ENCODE data around the gene SRD5A1.

The SRD5A1 gene

DNA sequence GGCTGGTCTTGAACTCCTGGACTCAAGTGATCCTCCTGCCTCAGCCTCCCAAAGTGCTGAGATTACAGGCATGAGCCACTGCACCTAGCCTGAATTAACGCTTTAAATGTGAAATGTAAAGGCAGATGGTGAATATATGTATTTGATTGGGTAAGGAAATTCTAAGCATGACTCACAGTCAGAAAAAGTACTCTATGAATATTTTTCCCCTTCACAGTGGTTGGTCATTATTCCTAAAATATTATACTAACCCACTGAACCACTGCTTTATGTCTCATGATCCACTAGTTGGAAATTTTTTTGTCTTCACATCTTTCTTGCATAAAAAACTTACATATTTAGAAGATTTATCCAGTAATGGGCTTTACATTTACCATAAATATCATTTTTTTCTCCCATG lies 65.5 kb downstream of the SRD5A1 start:
- TF ChIP-seq, protein P1, sequence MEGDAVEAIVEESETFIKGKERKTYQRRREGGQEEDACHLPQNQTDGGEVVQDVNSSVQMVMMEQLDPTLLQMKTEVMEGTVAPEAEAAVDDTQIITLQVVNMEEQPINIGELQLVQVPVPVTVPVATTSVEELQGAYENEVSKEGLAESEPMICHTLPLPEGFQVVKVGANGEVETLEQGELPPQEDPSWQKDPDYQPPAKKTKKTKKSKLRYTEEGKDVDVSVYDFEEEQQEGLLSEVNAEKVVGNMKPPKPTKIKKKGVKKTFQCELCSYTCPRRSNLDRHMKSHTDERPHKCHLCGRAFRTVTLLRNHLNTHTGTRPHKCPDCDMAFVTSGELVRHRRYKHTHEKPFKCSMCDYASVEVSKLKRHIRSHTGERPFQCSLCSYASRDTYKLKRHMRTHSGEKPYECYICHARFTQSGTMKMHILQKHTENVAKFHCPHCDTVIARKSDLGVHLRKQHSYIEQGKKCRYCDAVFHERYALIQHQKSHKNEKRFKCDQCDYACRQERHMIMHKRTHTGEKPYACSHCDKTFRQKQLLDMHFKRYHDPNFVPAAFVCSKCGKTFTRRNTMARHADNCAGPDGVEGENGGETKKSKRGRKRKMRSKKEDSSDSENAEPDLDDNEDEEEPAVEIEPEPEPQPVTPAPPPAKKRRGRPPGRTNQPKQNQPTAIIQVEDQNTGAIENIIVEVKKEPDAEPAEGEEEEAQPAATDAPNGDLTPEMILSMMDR (IDR thresholded peaks at IDR 0.05; ENCODE audit: insufficient read depth, low read length, missing control alignments): no peak
- ChIA-PET POLR2A (no interaction called here), CTCF (no interaction called here)
- H3K4me3 ChIP-seq (ENCODE audit: low read depth, low read length): no peak overlapping the region
- no peak for DNase-seq (ENCODE audit: low read depth, low spot score)

DNA sequence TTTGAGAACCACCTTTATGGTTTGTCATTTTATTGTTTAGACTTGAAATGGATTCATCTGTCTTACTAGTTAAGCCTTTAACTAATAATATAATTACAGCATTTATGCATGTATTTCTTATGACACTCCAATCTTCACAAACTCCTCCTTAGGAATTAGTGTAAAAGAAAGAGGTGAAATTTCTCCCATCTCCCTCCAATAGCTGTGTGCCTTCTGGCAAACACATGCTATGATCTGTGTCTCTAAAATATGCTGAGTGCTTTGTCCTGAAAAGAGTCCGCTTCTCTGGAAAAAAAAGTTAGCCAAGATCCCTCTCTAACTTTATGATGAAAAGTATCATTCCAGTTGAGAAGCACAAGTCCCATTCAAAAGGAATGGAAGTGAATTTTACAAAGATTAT lies 66.1 kb downstream of the SRD5A1 start:
- CTCF ChIA-PET: no interaction called here
- DNase-seq (ENCODE audit: low read depth, low spot score): no peak
- H3K4me3 ChIP-seq (ENCODE audit: low read depth, low read length): no peak overlapping the region
- POLR2A ChIA-PET: interaction anchor here (0.7 kb wide), 1 partner anchor 12 kb away, joined by 3 read pairs; no protein-coding TSS in a partner anchor
- TF ChIP-seq, protein P1 (IDR thresholded peaks at IDR 0.05; ENCODE audit: insufficient read depth, low read length, missing control alignments): no peak

DNA sequence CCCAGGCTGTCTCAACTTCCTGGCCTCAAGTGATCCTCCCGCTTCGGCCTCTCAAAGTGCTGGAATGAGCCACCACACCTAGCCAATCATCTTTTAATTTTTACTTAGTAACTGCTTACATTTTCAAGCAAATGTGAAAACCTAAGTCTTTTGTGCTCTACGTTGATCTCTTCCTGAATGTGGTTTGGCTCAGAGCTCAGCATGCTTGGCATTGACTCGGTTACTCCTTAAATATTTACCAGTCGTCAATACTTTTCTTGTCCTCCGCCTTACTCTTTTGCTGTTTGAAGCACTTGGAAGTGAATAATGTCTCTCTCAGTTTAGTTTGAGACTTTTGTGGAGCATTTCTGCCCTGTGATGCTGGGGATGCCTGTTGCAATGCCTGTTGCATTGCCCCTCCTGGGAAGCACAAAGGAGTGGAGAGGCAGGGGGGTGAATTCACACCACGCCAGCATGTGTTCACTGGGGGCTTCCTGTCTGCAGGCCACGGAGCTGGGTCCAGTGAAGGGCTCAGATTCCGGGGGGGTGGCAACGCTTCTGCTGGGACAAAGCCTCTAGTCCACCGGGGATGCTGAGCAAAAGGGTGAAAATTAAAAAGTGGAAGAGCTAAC lies 66.9 kb downstream of the SRD5A1 start:
- CTCF ChIA-PET: no interaction called here
- TF ChIP-seq, protein P1 (IDR thresholded peaks at IDR 0.05; ENCODE audit: insufficient read depth, low read length, missing control alignments): no peak
- POLR2A ChIA-PET: interaction anchor here (0.7 kb wide), 1 partner anchor 11 kb away, joined by 3 read pairs; no protein-coding TSS in a partner anchor
- no peak for DNase-seq (ENCODE audit: low read depth, low spot score)
- H3K4me3 ChIP-seq (ENCODE audit: low read depth, low read length): no peak overlapping the region

- ChIA-PET CTCF (no interaction called here), POLR2A (no interaction called here)
- no peak for DNase-seq (ENCODE audit: low read depth, low spot score)
- no peak overlapping the region for H3K4me3 ChIP-seq (ENCODE audit: low read depth, low read length)
- TF ChIP-seq, protein P1 (IDR thresholded peaks at IDR 0.05; ENCODE audit: insufficient read depth, low read length, missing control alignments): no peak
Observed at GRCh38 chr5:6700685-6701355, 67.6 kb downstream of the SRD5A1 start.

- H3K4me3 ChIP-seq (ENCODE audit: low read depth, low read length): no peak overlapping the region
- ChIA-PET CTCF (no interaction called here), POLR2A (no interaction called here)
- DNase-seq (ENCODE audit: low read depth, low spot score): no peak
- TF ChIP-seq, protein P1 (IDR thresholded peaks at IDR 0.05; ENCODE audit: insufficient read depth, low read length, missing control alignments): no peak
Observed at GRCh38 chr5:6701491-6701890, 68.3 kb downstream of the SRD5A1 start.

- POLR2A ChIA-PET: no interaction called here
- no peak for DNase-seq (ENCODE audit: low read depth, low spot score)
- TF ChIP-seq, protein P1 (IDR thresholded peaks at IDR 0.05; ENCODE audit: insufficient read depth, low read length, missing control alignments): no peak
- H3K4me3 ChIP-seq (ENCODE audit: low read depth, low read length): no peak overlapping the region
- CTCF ChIA-PET: no interaction called here
Observed at GRCh38 chr5:6702633-6703032, 69.4 kb downstream of the SRD5A1 start.
